ENCODE data around the gene LRRC47.
A peak's percentile ranks its signal among the peaks of the same experiment; 100 is the strongest.

Gene LRRC47

DNA sequence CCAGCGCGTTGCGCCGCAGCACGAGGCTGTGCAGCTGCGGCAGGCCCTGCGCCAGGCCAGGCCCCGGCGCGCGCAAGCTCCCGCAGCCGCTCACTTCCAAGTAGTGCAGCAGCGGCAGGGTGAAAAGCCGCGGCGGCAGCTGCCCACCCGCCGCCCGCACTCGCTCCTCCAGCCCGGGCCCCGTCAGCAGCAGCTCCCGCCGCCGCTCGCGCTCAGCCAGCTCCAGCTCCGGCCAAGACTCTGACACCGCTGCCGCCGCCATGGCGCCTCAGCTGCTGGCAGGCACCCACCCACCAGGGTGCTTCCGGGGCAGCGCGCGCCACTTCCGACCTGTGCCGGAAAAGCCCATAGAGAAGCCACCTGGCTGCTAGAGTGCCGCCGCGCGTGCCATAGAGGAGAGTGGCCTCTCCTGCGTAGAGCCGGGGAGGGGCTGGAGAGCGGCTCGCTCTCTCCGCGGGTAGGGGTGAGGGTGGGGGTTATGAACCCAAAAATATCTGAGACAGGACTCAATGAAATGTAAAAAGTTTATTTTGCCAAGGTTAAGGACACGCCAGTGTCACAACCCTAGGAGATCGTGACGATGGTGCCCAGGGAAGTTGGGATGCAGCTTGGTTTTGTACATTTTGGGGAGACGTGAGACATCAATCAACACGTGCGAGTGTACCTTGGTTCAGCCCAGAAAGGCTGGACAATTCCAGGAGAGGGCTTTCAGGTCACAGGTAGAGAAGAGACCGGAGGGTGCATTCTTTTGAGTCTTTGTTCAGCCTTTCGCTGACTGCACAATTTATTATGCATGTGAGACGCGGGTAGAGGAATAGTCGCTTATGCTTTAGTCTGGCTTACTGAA lies at the start of gene LRRC47:
Gene LRRC47, minus strand, starts transcription at position 284 of the 847 bp plus-strand sequence. Its CDS starts 22 bp downstream, at position 262.
- ATAC-seq: peak; percentile 97
- H3K9me3 Mint-ChIP-seq: peaks cover 3% of the 10 kb centered on the region
- DNase-seq (ENCODE audit: low spot score in 2 of 2): peak; percentile 80 to 94
- peaks cover 35% of the 10 kb centered on the region for H3K36me3 Mint-ChIP-seq
- H3K4me1 Mint-ChIP-seq: peaks cover 48% of the 10 kb centered on the region
- H3K4me3 Mint-ChIP-seq: peak within 1 kb of the TSS; percentile 87
- H3K27ac Mint-ChIP-seq: peak within 1 kb of the TSS; percentile 90

DNA sequence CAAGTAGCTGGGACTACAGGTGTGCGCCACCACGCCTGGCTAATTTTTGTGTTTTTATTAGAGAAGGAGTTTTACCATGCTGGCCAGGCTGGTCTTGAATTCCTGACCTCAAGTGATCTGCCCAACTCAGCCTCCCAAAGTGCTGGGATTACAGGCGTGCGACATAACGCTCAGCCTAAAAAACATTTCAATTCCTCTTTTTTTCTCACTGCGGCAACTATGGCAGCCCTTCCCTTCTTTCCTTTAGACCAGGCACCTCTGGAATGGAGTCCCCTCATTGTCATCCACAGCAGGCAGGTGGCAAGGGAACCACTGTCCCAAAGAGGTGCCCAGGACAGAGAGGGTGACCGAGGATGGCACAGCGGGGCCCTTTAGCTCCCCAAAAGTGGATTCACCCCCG lies 46.6 kb upstream of the LRRC47 start:
- Mint-ChIP-seq H3K4me3 (no peak overlapping the region), H3K36me3 (peaks cover 83% of the 10 kb centered on the region), H3K27ac (no peak overlapping the region), H3K9me3 (no peaks in the 10 kb centered on the region), H3K4me1 (no peaks in the 10 kb centered on the region)
- no peak for DNase-seq (ENCODE audit: low spot score in 2 of 2)
- ATAC-seq: no peak

DNA sequence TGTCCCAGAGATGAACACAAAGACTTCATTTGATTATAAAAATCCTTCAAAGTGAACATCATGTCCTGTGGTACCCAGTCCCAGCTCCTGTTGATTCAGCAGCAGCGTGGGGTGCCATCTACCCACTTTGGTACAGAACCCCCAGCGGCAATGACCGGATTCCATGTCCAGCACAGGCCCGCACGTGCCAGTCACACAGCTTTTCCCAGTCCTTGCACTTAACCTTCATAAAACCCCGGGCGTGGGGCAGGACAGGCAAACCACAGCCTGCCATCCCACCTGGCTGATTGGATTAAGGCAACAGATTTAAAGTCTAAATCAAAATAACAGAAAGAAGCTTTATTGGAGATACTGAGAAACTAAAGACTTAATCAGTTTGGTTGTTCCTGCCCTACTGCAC lies 45.2 kb upstream of the LRRC47 start:
- DNase-seq (ENCODE audit: low spot score in 2 of 2) (no peak), ATAC-seq (no peak)
- Mint-ChIP-seq H3K36me3 (peaks cover 83% of the 10 kb centered on the region), H3K4me3 (no peak overlapping the region), H3K27ac (no peak overlapping the region), H3K4me1 (no peaks in the 10 kb centered on the region), H3K9me3 (no peaks in the 10 kb centered on the region)

DNA sequence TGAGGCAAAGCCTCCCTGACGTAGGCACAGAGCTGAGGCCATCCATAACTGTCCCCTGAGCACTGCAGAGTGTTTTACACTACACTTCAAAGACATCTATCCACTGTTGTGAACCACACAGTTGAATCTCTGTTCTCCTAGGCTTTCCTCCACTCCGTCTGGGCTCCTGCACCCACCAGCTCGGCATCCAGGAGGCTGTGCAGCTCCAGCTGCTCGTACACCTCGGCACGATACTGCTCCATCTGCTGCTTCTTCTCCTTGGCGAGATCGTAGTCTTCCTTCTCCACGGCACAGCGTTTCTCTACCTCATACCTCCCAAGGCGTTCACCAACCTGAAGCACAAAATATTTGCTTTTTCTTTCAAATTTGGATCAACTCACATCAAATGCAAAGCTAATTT lies 42.5 kb upstream of the LRRC47 start:
- H3K27ac Mint-ChIP-seq: no peak overlapping the region

DNA sequence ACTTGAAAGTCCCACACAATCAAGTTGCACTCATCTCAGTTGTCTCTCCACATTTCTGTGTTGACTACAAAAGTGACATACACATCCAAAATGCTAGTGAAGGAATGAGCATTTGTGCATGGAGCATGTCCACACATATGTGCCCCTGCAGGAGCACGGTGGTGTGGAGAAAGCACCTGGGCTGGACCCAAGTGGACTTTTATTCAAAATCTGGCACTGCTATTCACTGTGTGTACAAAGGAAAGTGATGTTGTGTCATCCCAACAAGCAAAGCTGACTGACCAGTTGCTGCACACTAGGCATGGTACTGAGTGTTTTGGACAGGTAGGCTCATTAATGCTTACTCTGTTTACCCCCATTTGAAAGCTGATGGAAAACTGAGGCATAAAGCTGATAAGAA lies 41.4 kb upstream of the LRRC47 start:
- H3K4me1 Mint-ChIP-seq: no peaks in the 10 kb centered on the region
- no peak for ATAC-seq
- H3K36me3 Mint-ChIP-seq: peaks cover 82% of the 10 kb centered on the region
- no peak overlapping the region for H3K4me3 Mint-ChIP-seq
- DNase-seq (ENCODE audit: low spot score in 2 of 2): no peak
- no peak overlapping the region for H3K27ac Mint-ChIP-seq
- no peaks in the 10 kb centered on the region for H3K9me3 Mint-ChIP-seq

More for the DNA sequence above, 42.5 kb upstream of the LRRC47 start:
- no peak overlapping the region for H3K4me3 Mint-ChIP-seq
- H3K36me3 Mint-ChIP-seq: peaks cover 82% of the 10 kb centered on the region
- no peaks in the 10 kb centered on the region for H3K9me3 Mint-ChIP-seq
- DNase-seq (ENCODE audit: low spot score in 2 of 2) (no peak), ATAC-seq (no peak)
- H3K4me1 Mint-ChIP-seq: no peaks in the 10 kb centered on the region

DNA sequence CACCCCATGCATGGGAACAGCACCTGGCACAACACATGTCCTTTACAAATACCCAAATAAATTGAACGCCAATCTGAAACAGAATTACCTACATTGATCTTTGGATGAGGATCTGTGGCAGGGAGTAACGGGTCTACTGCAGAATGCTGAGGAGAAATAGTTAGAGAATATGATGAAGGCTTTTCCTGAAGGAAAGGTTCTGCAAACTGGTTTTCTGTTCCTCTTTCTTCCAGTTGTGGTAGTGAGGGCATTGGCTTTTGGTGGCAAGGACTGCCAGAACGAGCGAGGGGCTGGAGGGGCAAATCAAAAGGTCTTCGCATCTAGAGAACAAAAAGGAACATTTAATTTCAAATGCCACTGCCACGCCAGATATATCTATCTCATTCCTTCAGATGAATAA lies 40.9 kb upstream of the LRRC47 start:
- Mint-ChIP-seq H3K4me1 (no peaks in the 10 kb centered on the region), H3K4me3 (no peak overlapping the region), H3K27ac (no peak overlapping the region), H3K36me3 (peaks cover 82% of the 10 kb centered on the region), H3K9me3 (no peaks in the 10 kb centered on the region)
- no peak for ATAC-seq
- no peak for DNase-seq (ENCODE audit: low spot score in 2 of 2)

DNA sequence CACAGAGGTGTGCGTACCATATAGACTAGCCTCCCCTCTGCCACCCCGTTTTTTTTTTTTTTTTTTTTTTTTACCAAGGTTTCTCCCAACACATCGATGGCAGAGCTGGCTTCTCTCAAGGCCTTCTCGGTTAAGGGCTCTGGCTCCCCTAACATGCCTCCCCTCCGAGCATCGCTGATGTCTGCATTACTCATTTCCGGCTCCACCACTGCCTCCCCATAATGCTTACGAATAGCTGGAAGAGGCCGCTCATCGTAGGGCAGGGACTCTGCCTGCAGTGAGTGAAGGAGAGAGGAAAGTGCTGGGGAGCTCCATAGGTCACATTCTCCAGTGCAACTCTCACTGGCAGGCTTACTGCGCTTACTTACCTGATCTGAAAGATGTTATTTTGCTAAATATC lies 40.1 kb upstream of the LRRC47 start:
- Mint-ChIP-seq H3K9me3 (no peaks in the 10 kb centered on the region), H3K27ac (no peak overlapping the region), H3K4me3 (no peak overlapping the region), H3K36me3 (peaks cover 83% of the 10 kb centered on the region), H3K4me1 (no peaks in the 10 kb centered on the region)
- ATAC-seq (no peak), DNase-seq (ENCODE audit: low spot score in 2 of 2) (no peak)

DNA sequence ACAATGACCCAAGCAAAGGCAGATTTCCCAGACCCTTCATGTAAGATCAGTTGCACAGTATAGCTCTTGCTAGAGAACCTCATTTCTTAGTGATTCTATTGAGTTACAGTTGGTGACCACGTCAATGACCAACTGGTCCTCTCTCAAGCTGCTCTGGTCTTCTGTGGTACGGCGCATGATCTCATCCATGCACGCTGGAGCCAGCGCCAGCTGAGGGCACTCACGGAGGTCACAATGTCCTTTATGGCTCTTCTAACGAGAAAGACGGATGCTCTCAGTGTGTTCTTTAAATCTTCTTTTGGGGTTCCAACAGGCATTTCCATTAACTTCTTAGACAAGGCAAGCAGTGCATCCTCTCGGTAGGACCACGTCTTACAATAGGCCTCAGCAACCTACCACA lies 38.4 kb upstream of the LRRC47 start:
- Mint-ChIP-seq H3K4me3 (no peak overlapping the region), H3K36me3 (peaks cover 93% of the 10 kb centered on the region), H3K9me3 (no peaks in the 10 kb centered on the region), H3K4me1 (no peaks in the 10 kb centered on the region), H3K27ac (no peak overlapping the region)
- DNase-seq (ENCODE audit: low spot score in 2 of 2) (no peak), ATAC-seq (no peak)

DNA sequence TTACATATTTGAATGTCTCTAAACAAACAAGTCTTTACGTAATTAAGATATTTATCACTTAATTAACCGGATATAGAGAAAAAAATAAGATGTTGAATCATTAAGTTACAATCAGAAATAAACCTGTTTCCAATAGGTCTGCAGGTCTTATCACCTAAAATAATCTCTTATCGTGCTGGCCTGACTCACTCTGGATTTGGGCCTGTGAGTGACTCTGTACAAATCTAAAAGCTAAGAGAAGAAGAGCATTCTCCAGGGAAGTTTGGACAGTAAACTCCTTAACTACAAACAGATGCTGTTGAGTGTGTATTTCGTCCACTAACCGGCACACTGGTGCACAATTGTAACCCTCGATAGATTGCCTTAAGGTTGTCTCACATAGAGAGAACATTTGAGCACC lies 35.4 kb upstream of the LRRC47 start:
- no peaks in the 10 kb centered on the region for H3K4me1 Mint-ChIP-seq
- no peak for ATAC-seq
- no peak overlapping the region for H3K4me3 Mint-ChIP-seq
- no peak for DNase-seq (ENCODE audit: low spot score in 2 of 2)
- H3K27ac Mint-ChIP-seq: peak overlapping the region; percentile 30
- no peaks in the 10 kb centered on the region for H3K9me3 Mint-ChIP-seq
- peaks cover 79% of the 10 kb centered on the region for H3K36me3 Mint-ChIP-seq

DNA sequence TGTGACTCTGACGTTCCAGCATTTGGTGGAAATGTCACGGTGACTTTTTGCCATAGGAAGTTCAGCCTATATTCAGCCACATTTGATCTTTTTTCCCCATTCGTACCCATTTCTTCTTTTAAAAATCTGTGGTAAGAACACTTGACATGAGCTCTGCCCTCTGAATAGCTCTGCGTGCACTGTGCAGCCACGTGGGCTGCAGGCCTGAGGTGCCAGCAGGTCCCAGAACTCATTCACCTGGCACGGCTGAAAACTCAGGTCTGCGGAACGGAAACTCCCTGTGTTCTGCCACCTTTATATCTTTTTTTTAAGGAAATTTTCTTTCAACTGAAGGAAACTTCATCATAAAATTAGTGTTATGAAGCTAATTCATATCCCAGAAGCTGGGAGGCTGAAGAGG lies 32.1 kb upstream of the LRRC47 start:
- Mint-ChIP-seq H3K27ac (peak overlapping the region; percentile 57), H3K4me1 (no peaks in the 10 kb centered on the region), H3K36me3 (peaks cover 69% of the 10 kb centered on the region), H3K4me3 (no peak overlapping the region), H3K9me3 (no peaks in the 10 kb centered on the region)
- DNase-seq (ENCODE audit: low spot score in 2 of 2) (no peak), ATAC-seq (no peak)

DNA sequence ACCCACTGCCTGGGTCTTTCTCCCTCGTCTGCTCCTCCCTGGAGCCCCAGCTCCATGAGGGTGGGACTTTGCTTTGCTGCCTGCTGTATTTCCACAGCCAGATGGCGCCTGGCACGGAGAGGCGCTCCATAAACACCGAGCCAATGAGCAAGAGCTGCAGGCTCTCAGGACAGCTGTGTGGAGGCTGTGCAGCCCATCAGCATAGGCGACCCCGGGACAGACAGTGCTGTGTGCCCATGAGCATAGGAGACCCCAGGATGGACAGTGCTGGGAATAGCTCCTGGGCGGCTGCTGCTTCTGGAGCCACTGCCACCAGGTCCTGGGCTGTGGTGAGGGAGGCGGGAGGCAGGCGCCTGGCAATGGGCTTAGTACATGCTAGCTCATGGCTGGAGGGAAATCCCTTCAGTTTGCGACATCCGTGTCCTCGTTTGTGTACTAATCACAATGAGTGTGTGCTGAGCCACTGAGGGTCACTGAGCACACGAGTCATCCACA lies 31.6 kb upstream of the LRRC47 start:
- Mint-ChIP-seq H3K9me3 (no peaks in the 10 kb centered on the region), H3K36me3 (peaks cover 69% of the 10 kb centered on the region), H3K27ac (peak overlapping the region; percentile 57), H3K4me1 (no peaks in the 10 kb centered on the region), H3K4me3 (no peak overlapping the region)
- ATAC-seq (no peak), DNase-seq (ENCODE audit: low spot score in 2 of 2) (no peak)

DNA sequence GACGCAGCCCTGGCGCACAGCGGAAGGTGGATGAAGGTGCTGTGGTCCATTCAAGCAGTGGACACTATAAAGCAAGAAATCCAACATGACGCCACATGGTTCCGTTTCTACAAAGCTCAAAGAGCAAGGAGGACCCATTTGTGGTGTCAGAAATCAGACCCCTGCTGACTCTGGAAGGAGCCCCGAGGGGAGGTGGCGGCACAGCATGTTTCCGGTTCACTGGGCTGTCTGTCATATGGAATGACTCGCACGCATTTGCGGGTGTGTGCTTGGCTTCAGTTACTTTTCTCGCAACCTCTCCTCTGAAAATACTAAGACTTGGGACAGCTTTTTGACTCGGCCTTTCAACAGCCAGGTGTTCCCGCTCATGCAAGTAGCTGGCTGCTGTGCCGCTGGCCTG lies 29.1 kb upstream of the LRRC47 start:
- no peaks in the 10 kb centered on the region for H3K4me1 Mint-ChIP-seq
- H3K27ac Mint-ChIP-seq: no peak overlapping the region
- DNase-seq (ENCODE audit: low spot score in 2 of 2): no peak
- no peak overlapping the region for H3K4me3 Mint-ChIP-seq
- ATAC-seq: no peak
- H3K36me3 Mint-ChIP-seq: peaks cover 66% of the 10 kb centered on the region
- no peaks in the 10 kb centered on the region for H3K9me3 Mint-ChIP-seq

DNA sequence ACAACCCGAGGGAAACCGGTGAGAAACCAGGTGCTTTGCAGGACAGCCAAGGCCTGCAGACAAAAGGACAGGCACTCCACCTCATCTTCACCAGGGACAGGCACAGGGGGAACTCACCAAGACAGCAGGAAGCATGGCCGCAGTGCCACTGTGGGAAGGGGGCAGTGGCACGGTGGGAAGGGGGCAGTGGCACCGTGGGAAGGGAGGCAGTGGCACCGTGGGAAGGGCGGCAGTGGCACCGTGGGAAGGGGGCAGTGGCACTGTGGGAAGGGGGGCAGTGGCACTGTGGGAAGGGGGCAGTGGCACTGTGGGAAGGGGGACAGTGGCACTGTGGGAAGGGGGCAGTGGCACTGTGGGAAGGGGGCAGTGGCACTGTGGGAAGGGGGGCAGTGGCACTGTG lies 28.4 kb upstream of the LRRC47 start:
- no peak for DNase-seq (ENCODE audit: low spot score in 2 of 2)
- Mint-ChIP-seq H3K9me3 (no peaks in the 10 kb centered on the region), H3K36me3 (peaks cover 65% of the 10 kb centered on the region), H3K4me1 (no peaks in the 10 kb centered on the region), H3K27ac (no peak overlapping the region), H3K4me3 (no peak overlapping the region)
- no peak for ATAC-seq

DNA sequence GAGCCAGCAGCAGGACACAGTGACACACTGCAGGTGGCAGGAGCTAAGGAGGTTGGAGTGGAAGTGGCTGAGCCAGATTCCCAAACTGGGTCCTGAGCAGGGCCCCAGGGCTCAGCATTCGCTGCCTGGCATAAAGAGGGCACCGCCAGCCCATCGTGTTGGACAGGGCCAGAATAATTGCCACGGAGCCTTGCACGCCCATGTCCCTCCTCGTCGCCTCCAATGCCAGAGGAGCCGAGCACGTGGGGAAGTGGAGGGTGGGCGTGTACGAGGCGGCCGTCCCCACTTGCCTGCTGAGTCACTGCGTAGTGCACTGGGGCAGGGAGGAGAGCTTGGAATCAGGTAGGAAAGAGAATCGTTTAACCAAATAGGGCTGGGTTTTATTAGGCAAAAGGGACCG lies 26.1 kb upstream of the LRRC47 start:
- H3K27ac Mint-ChIP-seq: peak overlapping the region; percentile 62
- no peaks in the 10 kb centered on the region for H3K9me3 Mint-ChIP-seq
- H3K4me3 Mint-ChIP-seq: no peak overlapping the region
- no peaks in the 10 kb centered on the region for H3K4me1 Mint-ChIP-seq
- DNase-seq (ENCODE audit: low spot score in 2 of 2) (no peak), ATAC-seq (no peak)
- H3K36me3 Mint-ChIP-seq: peaks cover 68% of the 10 kb centered on the region

DNA sequence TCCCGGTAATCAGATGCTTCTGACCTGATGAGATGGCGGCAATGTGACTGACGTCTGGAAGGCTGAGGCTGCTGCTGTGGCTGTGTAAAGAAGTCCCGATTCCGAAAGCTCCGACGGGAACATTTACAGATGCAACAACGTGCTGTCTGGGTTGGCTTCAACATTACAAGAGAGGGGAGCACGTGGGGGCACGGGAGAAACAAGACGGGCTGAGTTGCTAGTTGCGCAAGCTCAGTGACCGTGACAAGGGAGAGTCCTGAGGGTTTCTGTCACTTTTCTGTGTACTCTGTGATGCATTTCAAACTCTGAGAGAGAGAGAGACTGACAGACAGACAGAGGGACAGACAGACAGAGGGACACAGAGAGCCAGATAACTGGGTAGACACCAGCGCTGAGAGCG lies 25.6 kb upstream of the LRRC47 start:
- DNase-seq (ENCODE audit: low spot score in 2 of 2) (no peak), ATAC-seq (no peak)
- no peaks in the 10 kb centered on the region for H3K4me1 Mint-ChIP-seq
- no peaks in the 10 kb centered on the region for H3K9me3 Mint-ChIP-seq
- no peak overlapping the region for H3K4me3 Mint-ChIP-seq
- H3K36me3 Mint-ChIP-seq: peaks cover 68% of the 10 kb centered on the region
- H3K27ac Mint-ChIP-seq: peak overlapping the region; percentile 62

DNA sequence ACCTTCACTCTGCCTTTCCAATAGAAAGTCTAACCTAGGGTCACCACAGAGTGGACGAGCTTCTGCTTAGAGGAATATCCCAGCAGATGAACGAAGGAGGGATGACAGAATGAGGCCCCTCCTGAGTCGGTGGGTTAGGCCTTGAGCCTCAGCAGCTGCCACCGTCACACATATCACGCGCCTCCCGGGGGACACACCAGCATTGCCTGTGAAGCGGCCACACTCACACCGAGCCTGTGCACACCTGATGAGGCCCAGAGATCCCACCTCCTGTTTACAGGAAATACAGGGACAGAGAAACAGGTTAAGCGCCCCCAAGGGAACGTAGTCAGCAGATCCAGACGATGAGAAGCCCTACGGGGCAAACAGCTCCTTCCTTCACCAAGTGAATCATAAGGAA lies 25.1 kb upstream of the LRRC47 start:
- ATAC-seq (no peak), DNase-seq (ENCODE audit: low spot score in 2 of 2) (no peak)
- no peak overlapping the region for H3K4me3 Mint-ChIP-seq
- H3K36me3 Mint-ChIP-seq: peaks cover 68% of the 10 kb centered on the region
- no peaks in the 10 kb centered on the region for H3K4me1 Mint-ChIP-seq
- peak overlapping the region; percentile 62 for H3K27ac Mint-ChIP-seq
- no peaks in the 10 kb centered on the region for H3K9me3 Mint-ChIP-seq

All from stimulated activated effector memory CD8-positive, alpha-beta T cell treated with anti-CD3 and anti-CD28 coated beads, Interleukin-12 subunit alpha, Interleukin-12 subunit beta, amount 100 ng/mL, for 72 hours (primary cell).